Sigmoid colon (tissue), 4 donors: ENCODE results near the gene TBC1D20.

Source experiments
- POLR2A ChIP-seq, 2 donors: fragments of 450-650 bp; IDR thresholded peaks; one replicate each; pipeline ENCODE4 v1.6.1; 2016; ENCODE audit warnings: antibody characterized with exemption in 2 of 2, mild to moderate bottlenecking in 2 of 2, moderate library complexity in 2 of 2
- POLR2AphosphoS5 ChIP-seq, 4 donors: sonication (generic); formaldehyde crosslinking; IDR thresholded peaks; one replicate each; pipeline ENCODE4 v1.6.1; 2017; ENCODE audit warnings: antibody characterized with exemption in 4 of 4
- TF ChIP-seq, protein P1 (sequence below), 4 experiments: fragments of 450-650 bp in 3 of 4; fragments of 200-600 bp in 1 of 4; IDR thresholded peaks; one replicate each; pipeline ENCODE4 v1.5.1; 2016 to 2019; ENCODE audit warnings: antibody characterized with exemption in 4 of 4, mild to moderate bottlenecking in 3 of 4, moderate library complexity in 2 of 4

DNA sequence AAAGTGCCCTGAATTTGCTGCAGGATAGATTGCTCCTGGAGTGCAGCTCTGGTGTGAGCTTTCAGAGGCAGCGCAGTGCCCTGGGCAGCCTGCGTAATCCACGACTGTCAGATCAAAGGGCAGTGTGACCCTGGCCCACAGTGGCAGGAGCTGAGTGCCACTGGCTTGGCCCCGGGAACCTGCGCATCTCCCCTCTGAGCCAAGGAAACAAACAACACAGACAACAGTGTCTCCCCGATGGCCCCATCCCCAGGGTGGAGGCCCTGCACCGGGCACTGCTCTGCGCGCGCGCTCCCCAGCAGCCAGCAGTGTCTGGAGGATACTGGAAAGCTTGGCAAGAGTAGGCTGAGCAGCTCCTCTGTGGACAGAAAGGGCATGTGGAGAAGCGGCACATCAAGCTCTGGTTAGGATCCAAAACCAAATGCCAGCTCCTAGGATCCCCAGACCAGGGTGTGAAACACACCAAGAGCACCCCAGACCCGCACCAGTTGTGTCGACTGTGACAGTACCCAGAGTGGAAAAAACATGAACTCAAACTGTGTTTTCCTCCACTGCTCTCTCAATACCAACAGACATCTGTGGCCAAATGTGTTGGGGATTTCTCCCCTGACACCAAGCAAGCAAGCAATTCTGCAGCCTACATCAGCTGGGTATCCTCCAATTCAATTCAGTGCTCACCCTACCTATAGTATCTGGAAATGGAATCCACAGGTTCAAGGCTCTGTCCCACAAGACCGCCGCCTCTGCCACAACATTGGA, 27.5 kb downstream of the TBC1D20 start:
- TF ChIP-seq, protein P1, sequence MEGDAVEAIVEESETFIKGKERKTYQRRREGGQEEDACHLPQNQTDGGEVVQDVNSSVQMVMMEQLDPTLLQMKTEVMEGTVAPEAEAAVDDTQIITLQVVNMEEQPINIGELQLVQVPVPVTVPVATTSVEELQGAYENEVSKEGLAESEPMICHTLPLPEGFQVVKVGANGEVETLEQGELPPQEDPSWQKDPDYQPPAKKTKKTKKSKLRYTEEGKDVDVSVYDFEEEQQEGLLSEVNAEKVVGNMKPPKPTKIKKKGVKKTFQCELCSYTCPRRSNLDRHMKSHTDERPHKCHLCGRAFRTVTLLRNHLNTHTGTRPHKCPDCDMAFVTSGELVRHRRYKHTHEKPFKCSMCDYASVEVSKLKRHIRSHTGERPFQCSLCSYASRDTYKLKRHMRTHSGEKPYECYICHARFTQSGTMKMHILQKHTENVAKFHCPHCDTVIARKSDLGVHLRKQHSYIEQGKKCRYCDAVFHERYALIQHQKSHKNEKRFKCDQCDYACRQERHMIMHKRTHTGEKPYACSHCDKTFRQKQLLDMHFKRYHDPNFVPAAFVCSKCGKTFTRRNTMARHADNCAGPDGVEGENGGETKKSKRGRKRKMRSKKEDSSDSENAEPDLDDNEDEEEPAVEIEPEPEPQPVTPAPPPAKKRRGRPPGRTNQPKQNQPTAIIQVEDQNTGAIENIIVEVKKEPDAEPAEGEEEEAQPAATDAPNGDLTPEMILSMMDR (IDR thresholded peaks at IDR 0.05) = no peak
- TF ChIP-seq POLR2A (IDR thresholded peaks at IDR 0.05) (no peak), POLR2AphosphoS5 (IDR thresholded peaks at IDR 0.05) (no peak)
